GM21528 (cell line): ENCODE results near the gene RTRAF.

Source experiments
- ATAC-seq: cut with Tn5 transposase; IDR thresholded peaks from one replicate; pipeline ENCODE4 v1.9.1; 2021; ENCODE audit warnings: mild to moderate bottlenecking, moderate library complexity; ENCODE audit not compliant: unreplicated experiment, low FRiP score

Gene RTRAF

GRCh38 chr14:51993285-51993920 is 4.1 kb downstream of the RTRAF start:
- ATAC-seq, result no peak

GRCh38 chr14:51996148-51996746 is 6.9 kb downstream of the RTRAF start:
- no peak for ATAC-seq

GRCh38 chr14:51998348-51998747 is 9.0 kb downstream of the RTRAF start:
- ATAC-seq, result no peak

GRCh38 chr14:51999084-51999483 is 9.7 kb downstream of the RTRAF start:
- no peak for ATAC-seq

DNA sequence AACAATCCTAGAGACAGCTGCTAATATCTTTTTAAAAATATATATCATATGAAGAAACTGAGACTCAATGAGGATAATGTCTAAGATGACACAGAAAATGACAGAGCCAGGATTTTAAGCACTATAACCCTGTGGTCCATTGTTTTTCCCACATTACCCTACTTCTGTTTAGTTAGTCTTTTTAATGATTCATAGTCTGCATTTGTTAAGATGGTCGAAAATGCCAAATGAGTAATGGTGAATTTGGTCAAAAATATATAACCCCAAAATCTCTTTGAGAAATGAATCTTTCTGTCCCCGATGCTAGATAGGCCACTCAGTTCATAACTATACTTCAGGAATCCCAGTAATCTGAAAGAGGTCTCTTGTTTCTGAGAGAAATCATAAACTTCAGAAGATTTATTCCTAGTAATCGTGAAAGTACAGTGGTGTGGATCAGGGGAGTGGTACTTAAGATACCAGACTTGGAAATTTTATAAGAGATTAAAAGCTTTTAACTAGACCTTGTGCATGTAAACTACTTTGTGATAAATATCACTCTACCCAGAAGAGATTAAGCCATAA is 10.8 kb downstream of the RTRAF start:
- no peak for ATAC-seq

DNA sequence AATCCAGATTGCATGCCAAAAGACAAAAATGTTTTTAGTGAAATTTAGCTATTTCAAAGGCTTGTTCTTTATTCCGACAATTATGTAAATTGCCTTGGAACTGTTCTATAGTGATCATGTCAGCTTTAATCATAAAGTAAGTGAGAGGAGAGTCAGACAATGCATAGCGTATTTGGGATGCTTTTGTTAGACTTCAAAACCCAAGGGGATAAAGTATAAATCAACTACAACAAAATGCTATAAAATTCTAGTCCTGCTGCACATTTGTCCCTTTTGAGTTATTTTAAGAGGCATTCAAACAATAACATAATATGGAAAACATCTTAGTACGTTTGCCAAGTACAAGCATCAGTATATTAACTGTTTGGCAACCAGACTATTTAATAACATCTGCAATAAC is 11.3 kb downstream of the RTRAF start:
- ATAC-seq, result no peak

- no peak for ATAC-seq
Observed at GRCh38 chr14:52002542-52002941, 13.2 kb downstream of the RTRAF start.

- no peak for ATAC-seq
Observed at GRCh38 chr14:52003324-52003723, 14.0 kb downstream of the RTRAF start.

- no peak for ATAC-seq
Observed at GRCh38 chr14:52005625-52006024, 16.3 kb downstream of the RTRAF start.

DNA sequence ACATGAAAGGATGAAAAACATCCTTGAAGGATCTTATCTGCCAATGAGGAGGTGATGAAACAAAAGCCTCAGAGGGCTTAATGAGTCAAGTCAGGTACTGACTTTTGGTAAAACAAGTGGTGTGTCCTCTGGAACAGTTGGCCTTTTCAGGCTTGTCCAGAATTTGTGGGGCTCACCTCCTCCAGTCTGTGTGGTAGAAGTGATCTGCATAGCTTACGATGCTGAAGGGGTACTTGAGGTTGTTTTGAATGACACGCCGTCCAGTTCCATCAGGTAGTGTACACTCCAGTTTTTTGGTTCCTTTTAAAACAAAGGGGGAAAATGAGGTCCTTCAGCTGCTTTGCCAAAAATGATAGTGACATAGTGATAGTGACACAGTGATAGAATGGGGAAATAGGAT is 17.0 kb downstream of the RTRAF start:
- ATAC-seq, result no peak

GRCh38 chr14:52007211-52007610 is 17.9 kb downstream of the RTRAF start:
- ATAC-seq, result no peak

DNA sequence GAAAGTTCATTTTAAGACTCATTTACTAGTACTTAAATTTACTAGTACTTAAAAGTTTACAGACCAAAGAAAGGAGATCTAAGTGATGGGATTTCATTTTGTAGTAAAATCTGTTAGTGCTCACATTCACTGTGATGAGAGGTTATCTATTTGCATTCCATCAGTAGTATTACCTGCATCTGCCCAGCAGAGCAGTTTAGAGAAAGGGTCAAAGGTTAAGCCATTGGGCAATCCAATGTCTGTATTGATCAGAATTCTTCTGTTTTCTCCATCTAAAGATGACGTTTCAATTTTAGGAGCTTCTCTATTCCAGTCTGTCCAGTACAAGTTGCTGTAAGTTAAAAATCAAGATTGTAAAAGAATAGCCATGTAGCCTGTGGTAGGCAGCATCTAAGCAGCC is 18.3 kb downstream of the RTRAF start:
- no peak for ATAC-seq

GRCh38 chr14:52008136-52008535 is 18.8 kb downstream of the RTRAF start:
- ATAC-seq, result no peak

GRCh38 chr14:52010173-52010693 is 20.9 kb downstream of the RTRAF start:
- ATAC-seq, result no peak

DNA sequence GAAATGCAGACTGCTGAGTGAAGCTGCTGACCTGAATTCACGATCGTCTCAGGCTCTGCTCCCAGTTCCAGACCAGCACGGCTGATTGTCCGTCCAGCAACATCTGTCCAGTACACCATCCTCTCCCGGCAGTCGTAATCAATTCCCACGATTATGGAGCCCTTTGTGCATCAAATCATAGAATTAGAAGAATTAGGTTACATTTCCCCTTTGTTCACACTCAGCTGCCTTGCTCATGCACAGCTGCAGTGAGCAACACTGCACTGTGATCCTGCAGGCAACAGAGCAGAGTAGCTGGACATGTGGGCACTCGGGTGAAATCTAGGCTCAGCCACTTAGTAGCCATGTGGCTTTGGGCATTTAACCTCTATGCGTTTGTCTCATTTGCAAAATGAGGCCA is 22.2 kb downstream of the RTRAF start:
- ATAC-seq, result no peak

- no peak for ATAC-seq
Observed at GRCh38 chr14:52012635-52013034, 23.3 kb downstream of the RTRAF start.

GRCh38 chr14:52013984-52014600 is 24.7 kb downstream of the RTRAF start:
- no peak for ATAC-seq

- ATAC-seq, result no peak
Observed at GRCh38 chr14:52014601-52015267, 25.4 kb downstream of the RTRAF start.

DNA sequence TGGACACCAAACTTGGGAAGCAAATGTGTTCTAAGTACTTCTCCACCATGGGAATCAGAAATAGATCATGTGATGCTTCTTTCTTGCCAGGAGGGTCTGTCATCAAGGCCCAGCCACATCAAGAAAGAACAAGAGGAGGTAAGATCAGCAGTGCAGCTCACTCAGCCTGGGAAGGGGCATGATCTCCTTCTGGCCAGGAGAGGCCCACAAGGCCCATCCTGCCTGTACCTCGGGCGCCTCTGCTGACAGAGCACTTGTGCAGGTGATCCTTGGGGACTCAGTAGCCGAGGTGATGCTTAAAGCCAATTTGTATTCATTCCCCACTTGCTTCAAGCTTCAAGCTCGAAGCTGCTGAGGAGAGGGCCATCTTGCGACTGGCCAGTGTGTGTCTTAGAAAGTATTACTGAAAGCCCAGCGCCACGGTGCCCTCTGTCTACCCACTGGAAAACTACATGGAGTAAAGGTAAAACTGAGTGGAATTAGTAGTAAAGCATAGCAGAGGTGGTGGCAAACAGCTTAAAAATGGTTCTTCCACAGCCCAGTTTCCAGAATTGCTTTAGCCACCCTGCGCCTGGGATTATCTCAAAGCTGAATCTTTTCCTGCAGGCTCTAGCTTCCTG is 26.2 kb downstream of the RTRAF start:
- ATAC-seq, result no peak

GRCh38 chr14:52018252-52018651 is 28.9 kb downstream of the RTRAF start:
- ATAC-seq, result no peak

DNA sequence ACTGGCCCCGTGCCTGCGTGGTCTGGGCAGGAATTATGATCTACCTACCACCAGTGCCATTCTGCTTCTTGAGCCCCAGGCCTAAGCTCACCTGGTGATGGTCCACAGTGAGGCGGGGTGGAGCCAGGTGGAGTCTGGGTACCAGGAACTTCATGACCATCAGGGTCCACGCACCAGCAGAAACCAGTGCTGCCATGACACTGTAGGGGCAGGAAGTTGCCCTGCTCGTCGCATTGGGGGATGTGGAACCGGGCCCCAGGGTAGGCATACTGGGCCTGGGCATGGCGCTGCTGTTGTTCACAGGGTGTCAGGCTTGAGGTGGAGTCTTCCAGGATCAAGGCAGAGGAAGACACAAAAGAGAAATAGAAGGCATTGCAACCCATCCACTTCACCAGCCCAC is 29.6 kb downstream of the RTRAF start:
- ATAC-seq, result no peak
